IMR-90 (cell line): ENCODE results near the gene ATP13A5. TPM values are rescaled to one million over a fixed set of nuclear protein-coding genes. Genes with fewer than 3 reads are reported as not detected.

Experiments
- ATAC-seq: fragments of 200-7000 bp; cut with Tn5 transposase; 2 replicates; pipeline ENCODE4 v1.9.1; 2020; ENCODE audit warnings: low read depth, mild to moderate bottlenecking, moderate library complexity
- BruUV-seq: library from RNA; stranded (reverse); fragments of 400-500 nt; replicated peaks from 2 replicates; lab custom pipeline; 2021; lab: Mats Ljungman, UMichigan
- CTCF ChIA-PET: fragments of 300-600 bp; formaldehyde crosslinking; extraction: SDS; loops from one replicate; lab custom pipeline; 2021; ENCODE audit warnings: antibody characterized with exemption; lab: Yijun Ruan, JAX
- POLR2A ChIA-PET: fragments of 300-600 bp; sonication (Branson Sonifier 250); formaldehyde crosslinking; loops from one replicate; lab custom pipeline; 2022; ENCODE audit warnings: antibody characterized with exemption; ENCODE audit not compliant: unreplicated experiment; lab: Charles Lee
- DNase-seq: peaks from one replicate; pipeline ENCODE4 v3.0.0; 2013
- H2AFZ ChIP-seq: replicated peaks from 2 replicates; pipeline ENCODE3; 2013; ENCODE audit warnings: low read length, mild to moderate bottlenecking; ENCODE audit not compliant: poor library complexity
- H2AK5ac ChIP-seq: 2 replicates; pipeline ENCODE4 v1.6.1; 2013; ENCODE audit warnings: low read depth, low read length, inconsistent platforms
- H2AK9ac ChIP-seq: replicated peaks from 2 replicates; pipeline ENCODE3; 2013; ENCODE audit warnings: mild to moderate bottlenecking, low read depth, low read length, moderate library complexity; ENCODE audit not compliant: poor library complexity
- H2BK120ac ChIP-seq: 2 replicates; pipeline ENCODE4 v1.6.1; 2013; ENCODE audit warnings: low read depth, low read length, inconsistent platforms
- H2BK15ac ChIP-seq: 3 replicates; pipeline ENCODE4 v1.6.1; 2013; ENCODE audit warnings: low read depth, low read length, inconsistent platforms
- H2BK20ac ChIP-seq: 2 replicates; pipeline ENCODE4 v1.6.1; 2013; ENCODE audit warnings: low read depth, mild to moderate bottlenecking, inconsistent platforms, low read length, moderate library complexity
- H2BK5ac ChIP-seq: 2 replicates; pipeline ENCODE4 v1.6.1; 2013; ENCODE audit warnings: mild to moderate bottlenecking, low read depth, low read length, inconsistent platforms; ENCODE audit not compliant: poor library complexity, severe bottlenecking
- H3K14ac ChIP-seq: replicated peaks from 2 replicates; pipeline ENCODE4 v1.6.1; 2013; ENCODE audit warnings: low read depth, low read length, inconsistent platforms
- H3K18ac ChIP-seq: 2 replicates; pipeline ENCODE4 v1.6.1; 2013; ENCODE audit warnings: low read depth, low read length, control low read depth
- H3K23ac ChIP-seq: 2 replicates; pipeline ENCODE4 v1.6.1; 2013; ENCODE audit warnings: low read depth, low read length, inconsistent platforms
- H3K27ac ChIP-seq: 2 replicates; pipeline ENCODE4 v1.5.1; 2013; ENCODE audit warnings: mild to moderate bottlenecking, control low read depth, low read length; ENCODE audit not compliant: insufficient read depth
- H3K27me3 ChIP-seq: 2 replicates; pipeline ENCODE4 v1.6.1; 2013; ENCODE audit warnings: low read length; ENCODE audit not compliant: control insufficient read depth, insufficient read depth
- H3K36me3 ChIP-seq: 2 replicates; pipeline ENCODE4 v1.6.1; 2013; ENCODE audit warnings: low read length, mixed read lengths; ENCODE audit not compliant: control insufficient read depth, insufficient read depth
- H3K4ac ChIP-seq: 2 replicates; pipeline ENCODE4 v1.6.1; 2013; ENCODE audit warnings: low read depth, low read length, inconsistent platforms
- H3K4me1 ChIP-seq: 2 replicates; pipeline ENCODE4 v1.6.1; 2013; ENCODE audit warnings: low read length, mixed read lengths; ENCODE audit not compliant: control insufficient read depth, insufficient read depth
- H3K4me2 ChIP-seq: 2 replicates; pipeline ENCODE4 v1.6.1; 2013; ENCODE audit warnings: low read depth, mild to moderate bottlenecking, control low read depth, low read length, moderate library complexity
- H3K4me3 ChIP-seq: 2 replicates; pipeline ENCODE4 v1.5.1; 2013; ENCODE audit warnings: low read depth, mild to moderate bottlenecking, control low read depth, low read length, moderate library complexity; ENCODE audit not compliant: insufficient read depth
- H3K56ac ChIP-seq: 2 replicates; pipeline ENCODE4 v1.6.1; 2013; ENCODE audit warnings: low read length, inconsistent platforms; ENCODE audit not compliant: insufficient read depth; ENCODE audit errors: extremely low read depth
- H3K79me1 ChIP-seq, 2 experiments: 2 replicates each; pipeline ENCODE4 v1.6.1; 2013; ENCODE audit warnings: low read length in 2 of 2, inconsistent platforms in 1 of 2, low read depth in 1 of 2
- H3K9ac ChIP-seq: 2 replicates; pipeline ENCODE4 v1.6.1; 2013; ENCODE audit warnings: low read depth, low read length, control low read depth
- H3K9me1 ChIP-seq: 2 replicates; pipeline ENCODE4 v1.6.1; 2013; ENCODE audit warnings: low read length, inconsistent platforms; ENCODE audit not compliant: insufficient read depth
- H3K9me3 ChIP-seq: 2 replicates; pipeline ENCODE4 v1.6.1; 2013; ENCODE audit warnings: low read length; ENCODE audit not compliant: control insufficient read depth, insufficient read depth
- H4K20me1 ChIP-seq: 2 replicates; pipeline ENCODE4 v1.6.1; 2013; ENCODE audit warnings: low read length, inconsistent platforms; ENCODE audit not compliant: insufficient read depth
- H4K5ac ChIP-seq: 2 replicates; pipeline ENCODE4 v1.6.1; 2013; ENCODE audit warnings: mild to moderate bottlenecking, low read depth, low read length, control low read depth
- H4K8ac ChIP-seq, 2 experiments: 2 replicates each; pipeline ENCODE4 v1.6.1; 2013; ENCODE audit warnings: low read depth in 2 of 2, low read length in 2 of 2, control low read depth in 1 of 2, inconsistent platforms in 1 of 2
- H4K91ac ChIP-seq: 2 replicates; pipeline ENCODE4 v1.6.1; 2013; ENCODE audit warnings: low read depth, low read length, inconsistent platforms; ENCODE audit not compliant: insufficient read depth
- MXI1 ChIP-seq: IDR thresholded peaks from 2 replicates; pipeline ENCODE4 v1.6.1; 2012; ENCODE audit warnings: low read depth, mild to moderate bottlenecking, low read length, moderate library complexity, borderline replicate concordance
- WGBS, 2 experiments: methylation state at CpG; one replicate each; pipeline versions ENCODE4 v1.1.5 to v1.1.7; 2013; ENCODE audit warnings: missing lambda C conversion rate in 2 of 2; ENCODE audit not compliant: insufficient read length in 1 of 2; ENCODE audit errors: extremely low coverage in 2 of 2; 5-methylcytosine and 5-hydroxymethylcytosine counted together
- dilution Hi-C: fragments of 300-500 bp; cut with HindIII; formaldehyde crosslinking; loops from one replicate; pipeline ENCODE4 v1.14.3; 2018; ENCODE audit warnings: low sequenced_read_pairs; ENCODE audit not compliant: unreplicated experiment
- in situ Hi-C: fragments of 300-500 bp; cut with MboI; formaldehyde crosslinking; loops from 3 replicates; pipeline ENCODE4 v1.14.3; 2019; ENCODE audit warnings: low sequenced_read_pairs, inconsistent platforms, mixed read lengths
- intact Hi-C: fragments of 100-400 bp; cut with micrococcal nuclease; formaldehyde crosslinking; loops from 2 replicates; pipeline ENCODE4 v1.10.0; 2022
- polyA plus RNA-seq, 3 experiments: library from polyadenylated mRNA; depleted of rRNA; stranded (reverse); fragments of >200 nt; gene quantifications; 2 replicates each; pipeline ENCODE4 v1.2.3, GENCODE V29; 2012; ENCODE audit warnings: low replicate concordance in 1 of 3
- total RNA-seq: library from RNA; depleted of rRNA; stranded (reverse); fragments of >200 nt; gene quantifications from 2 replicates; pipeline ENCODE4 v1.2.3, GENCODE V29; 2012

The ATP13A5 gene
- total and polyA plus RNA-seq, 2 of the 4 experiments (the other 2 are of a cell fraction) = not detected

- H3K9me1 ChIP-seq = no peaks in the 10 kb centered on the region
- H3K4ac ChIP-seq = no peak overlapping the region
- no CpG with 5 or more reads among the region's 2 CpGs for WGBS, 2 experiments
- no peak overlapping the region for H3K18ac ChIP-seq
- in situ Hi-C loops (no loop called here), intact Hi-C loops (no loop called here), dilution Hi-C loops (no loop called here)
- H2BK120ac ChIP-seq = no peak overlapping the region
- H3K79me1 ChIP-seq = no peaks in the 10 kb centered on the region
- H2AK9ac ChIP-seq = no peak overlapping the region
- peaks cover 10% of the 10 kb centered on the region; the same call in 1 of the 2 replicates for H3K9me3 ChIP-seq
- no peak overlapping the region for H3K23ac ChIP-seq
- DNase-seq (no peak), ATAC-seq (no peak)
- H4K5ac ChIP-seq = no peak overlapping the region
- H3K56ac ChIP-seq = no peak overlapping the region
- no peaks in the 10 kb centered on the region for H4K20me1 ChIP-seq
- H3K27me3 ChIP-seq = no peaks in the 10 kb centered on the region
- no peak overlapping the region for H3K9ac ChIP-seq
- no peak overlapping the region for H3K14ac ChIP-seq
- H2AFZ ChIP-seq = no peak overlapping the region
- BruUV-seq = no TSS peak
- H4K8ac ChIP-seq = no peak overlapping the region
- no peak overlapping the region for H2AK5ac ChIP-seq
- H2BK15ac ChIP-seq = no peak overlapping the region
- CTCF ChIA-PET = no interaction called here
- H3K4me2 ChIP-seq = no peak overlapping the region
- no peak overlapping the region for H3K27ac ChIP-seq
- no peak for TF ChIP-seq MXI1
- no peak overlapping the region for H4K91ac ChIP-seq
- POLR2A ChIA-PET = no interaction called here
- H2BK5ac ChIP-seq = no peak overlapping the region
- H3K4me3 ChIP-seq = no peak overlapping the region
- no peak overlapping the region for H2BK20ac ChIP-seq
- no peaks in the 10 kb centered on the region for H3K4me1 ChIP-seq
- no peaks in the 10 kb centered on the region for H3K36me3 ChIP-seq
These were observed 60.8 kb downstream of the ATP13A5 start for GRCh38 chr3:193317682-193318300.
